ENCODE results near the gene KCTD13. TPM values are rescaled to one million over a fixed set of nuclear protein-coding genes. Genes with fewer than 3 reads are reported as not detected.

The KCTD13 gene
- total RNA-seq, 2 experiments from 2014 or later: 40.0 to 43.8 TPM

- no peaks in the 10 kb centered on the region for H3K9me3 ChIP-seq (ENCODE audit: control insufficient read depth in 1 of 2, insufficient read depth in 1 of 2, low read length in 2 of 2)
- CTCF ChIA-PET: interaction anchor here (0.5 to 1.4 kb wide), 2 partner anchors 39 to 109 kb away, joined by 3 to 5 read pairs; partner anchors contain the start of genes TLCD3B and TMEM219
- H3K27me3 ChIP-seq (ENCODE audit: control insufficient read depth in 1 of 2, insufficient read depth in 2 of 2, low read length in 2 of 2): no peaks in the 10 kb centered on the region
- Mint-ChIP-seq H3K36me3 (ENCODE audit: low read depth) (peaks cover 60% of the 10 kb centered on the region), H3K4me3 (no peak overlapping the region), H3K9me3 (no peaks in the 10 kb centered on the region), H3K27me3 (no peaks in the 10 kb centered on the region), H3K27ac (no peak overlapping the region), H3K4me1 (ENCODE audit: low read depth) (peaks cover 44% of the 10 kb centered on the region)
- intact Hi-C loops (cut with DNase I, micrococcal nuclease): loop anchor here in 1 of 2 experiments (5.0 kb wide), 1 partner anchor 55 kb away; no protein-coding TSS in a partner anchor
- no peak for TF ChIP-seq CTCF (IDR thresholded peaks at IDR 0.05)
- H3K4me1 ChIP-seq (ENCODE audit: insufficient read depth, low read length): peaks cover 30% of the 10 kb centered on the region
- DNase-seq (no peak), ATAC-seq (ENCODE audit: poor library complexity) (no peak)
- no peak overlapping the region for H3K4me3 ChIP-seq (ENCODE audit: low read length)
- H3K36me3 ChIP-seq (ENCODE audit: insufficient read depth, low read length): peaks cover 48% of the 10 kb centered on the region
- no peak overlapping the region for H3K27ac ChIP-seq (ENCODE audit: low read depth in 1 of 2, low read length in 2 of 2)
- POLR2A ChIA-PET: no interaction called here
Observed at GRCh38 chr16:29922326-29922725, 3.7 kb downstream of the KCTD13 start.

- Histone ChIP-seq H3K27me3 (ENCODE audit: control insufficient read depth in 1 of 2, insufficient read depth in 2 of 2, low read length in 2 of 2) (no peaks in the 10 kb centered on the region), H3K4me3 (ENCODE audit: low read length) (no peak overlapping the region), H3K9me3 (ENCODE audit: control insufficient read depth in 1 of 2, insufficient read depth in 1 of 2, low read length in 2 of 2) (no peaks in the 10 kb centered on the region), H3K36me3 (ENCODE audit: insufficient read depth, low read length) (peaks cover 58% of the 10 kb centered on the region), H3K4me1 (ENCODE audit: insufficient read depth, low read length) (peaks cover 18% of the 10 kb centered on the region), H3K27ac (ENCODE audit: low read depth in 1 of 2, low read length in 2 of 2) (no peak overlapping the region)
- no peaks in the 10 kb centered on the region for H3K9me3 Mint-ChIP-seq
- ChIA-PET CTCF (no interaction called here), POLR2A (interaction anchor here (1.2 kb wide), 1 partner anchor 219 kb away, joined by 3 read pairs; no protein-coding TSS in a partner anchor)
- ATAC-seq (ENCODE audit: poor library complexity) (no peak), DNase-seq (no peak)
- peaks cover 68% of the 10 kb centered on the region for H3K36me3 Mint-ChIP-seq (ENCODE audit: low read depth)
- no peak overlapping the region for H3K4me3 Mint-ChIP-seq
- intact Hi-C loops (cut with DNase I, micrococcal nuclease): loop anchor here in 1 of 2 experiments (5.0 kb wide), 1 partner anchor 56 kb away; no protein-coding TSS in a partner anchor
- TF ChIP-seq CTCF (IDR thresholded peaks at IDR 0.05): no peak
- H3K4me1 Mint-ChIP-seq (ENCODE audit: low read depth): peaks cover 31% of the 10 kb centered on the region
- no peaks in the 10 kb centered on the region for H3K27me3 Mint-ChIP-seq
- H3K27ac Mint-ChIP-seq: no peak overlapping the region
Observed at GRCh38 chr16:29921034-29921385, 5.0 kb downstream of the KCTD13 start.

- H3K27ac Mint-ChIP-seq: no peak overlapping the region
- CTCF ChIA-PET: no interaction called here
Observed at GRCh38 chr16:29920288-29921033, 5.6 kb downstream of the KCTD13 start.

More at GRCh38 chr16:29920288-29921033, 5.6 kb downstream of the KCTD13 start:
- H3K27me3 ChIP-seq (ENCODE audit: control insufficient read depth in 1 of 2, insufficient read depth in 2 of 2, low read length in 2 of 2): no peaks in the 10 kb centered on the region
- Mint-ChIP-seq H3K9me3 (no peaks in the 10 kb centered on the region), H3K27me3 (no peaks in the 10 kb centered on the region), H3K4me3 (no peak overlapping the region), H3K4me1 (ENCODE audit: low read depth) (peaks cover 31% of the 10 kb centered on the region), H3K36me3 (ENCODE audit: low read depth) (peaks cover 72% of the 10 kb centered on the region)
- no peak for ATAC-seq (ENCODE audit: poor library complexity)
- H3K27ac ChIP-seq (ENCODE audit: low read depth in 1 of 2, low read length in 2 of 2): no peak overlapping the region
- POLR2A ChIA-PET: interaction anchor here (1.2 kb wide), 1 partner anchor 218 kb away, joined by 3 read pairs; no protein-coding TSS in a partner anchor
- H3K9me3 ChIP-seq (ENCODE audit: control insufficient read depth in 1 of 2, insufficient read depth in 1 of 2, low read length in 2 of 2): no peaks in the 10 kb centered on the region
- peaks cover 17% of the 10 kb centered on the region for H3K4me1 ChIP-seq (ENCODE audit: insufficient read depth, low read length)
- H3K4me3 ChIP-seq (ENCODE audit: low read length): no peak overlapping the region
- TF ChIP-seq CTCF (IDR thresholded peaks at IDR 0.05): no peak
- no peak for DNase-seq
- H3K36me3 ChIP-seq (ENCODE audit: insufficient read depth, low read length): peaks cover 58% of the 10 kb centered on the region
- intact Hi-C loops (cut with DNase I, micrococcal nuclease): loop anchor here in 1 of 2 experiments (5.0 kb wide), 1 partner anchor 57 kb away; no protein-coding TSS in a partner anchor
